ENCODE measurements around the gene VAV2. TPM values are rescaled to one million over a fixed set of nuclear protein-coding genes. Genes with fewer than 3 reads are reported as not detected.
A peak's percentile ranks its signal among the peaks of the same experiment; 100 is the strongest.
"Not testable (repeated sequence)": the region's sequence is repeated elsewhere in the genome, so short reads cannot be mapped to it uniquely, and the experiment has no call there.

Gene VAV2
- polyA plus RNA-seq, 10 donors, result 12.0 to 16.7 (median 14.3) TPM

GRCh38 chr9:133754688-133755227 is 237.4 kb downstream of the VAV2 start:
- no peak for DNase-seq

GRCh38 chr9:133754187-133754586 is 237.9 kb downstream of the VAV2 start:
- no peak for DNase-seq

- no peak for DNase-seq
Observed at GRCh38 chr9:133752739-133753446, 239.2 kb downstream of the VAV2 start.

- DNase-seq, result no peak
Observed at GRCh38 chr9:133750982-133751649, 241.0 kb downstream of the VAV2 start.

- no peak for DNase-seq
Observed at GRCh38 chr9:133747309-133747708, 244.8 kb downstream of the VAV2 start.

GRCh38 chr9:133744528-133744927 is 247.6 kb downstream of the VAV2 start:
- DNase-seq, result not testable (repeated sequence)

- peak; percentile 54 to 80 (median 69) for DNase-seq
Observed at GRCh38 chr9:133742849-133743444, 249.2 kb downstream of the VAV2 start.

GRCh38 chr9:133742251-133742650 is 249.9 kb downstream of the VAV2 start:
- no peak for DNase-seq

- DNase-seq, result no peak
Observed at GRCh38 chr9:133741716-133742115, 250.4 kb downstream of the VAV2 start.

GRCh38 chr9:133740911-133741310 is 251.2 kb downstream of the VAV2 start:
- no peak for DNase-seq

GRCh38 chr9:133739408-133740280 is 252.5 kb downstream of the VAV2 start:
- no peak for DNase-seq

GRCh38 chr9:133738640-133739225 is 253.4 kb downstream of the VAV2 start:
- no peak for DNase-seq

GRCh38 chr9:133737774-133738639 is 254.1 kb downstream of the VAV2 start, which contains the start of gene SARDH:
TSS of gene SARDH (minus strand) at chr9:133738352. CDS start at chr9:133734173, 4,179 bp downstream.
- peak; percentile 53 to 89 (median 61) for DNase-seq

- DNase-seq, result peak in 2 of 3 donors; percentile 59 to 68
Observed at GRCh38 chr9:133737071-133737773, 254.9 kb downstream of the VAV2 start.

GRCh38 chr9:133735931-133736330 is 256.2 kb downstream of the VAV2 start:
- no peak for DNase-seq

- no peak for DNase-seq
Observed at GRCh38 chr9:133735415-133735775, 256.7 kb downstream of the VAV2 start.

- no peak for DNase-seq
Observed at GRCh38 chr9:133734590-133735414, 257.3 kb downstream of the VAV2 start.

GRCh38 chr9:133733796-133734533 is 258.2 kb downstream of the VAV2 start:
- no peak for DNase-seq
